HUES6 (cell line): ENCODE measurements around the gene LAMA3.

ENCODE experiments used
- H3K27ac ChIP-seq: 2 replicates; pipeline ENCODE4 v1.7.0; 2013; ENCODE audit warnings: low read depth, mild to moderate bottlenecking, low read length, inconsistent platforms
- H3K27me3 ChIP-seq: 2 replicates; pipeline ENCODE4 v1.6.1; 2013; ENCODE audit warnings: low read length; ENCODE audit not compliant: control insufficient read depth, insufficient read depth
- H3K36me3 ChIP-seq: 2 replicates; pipeline ENCODE4 v1.6.1; 2013; ENCODE audit warnings: low read length; ENCODE audit not compliant: control insufficient read depth, insufficient read depth
- H3K4me1 ChIP-seq: 2 replicates; pipeline ENCODE4 v1.6.1; 2013; ENCODE audit warnings: low read length; ENCODE audit not compliant: control insufficient read depth, insufficient read depth
- H3K4me3 ChIP-seq: 2 replicates; pipeline ENCODE4 v1.5.1; 2013; ENCODE audit warnings: low read depth, low read length
- H3K9ac ChIP-seq: one replicate; pipeline ENCODE4 v1.6.1; 2013; ENCODE audit warnings: mild to moderate bottlenecking, low read length
- H3K9me3 ChIP-seq: 2 replicates; pipeline ENCODE4 v1.6.1; 2013; ENCODE audit warnings: low read depth, low read length; ENCODE audit not compliant: control insufficient read depth, insufficient read depth

Gene LAMA3

GRCh38 chr18:23879966-23880565 is 190.8 kb downstream of the LAMA3 start:
- Histone ChIP-seq H3K27me3 (no peaks in the 10 kb centered on the region), H3K4me1 (peaks cover 11% of the 10 kb centered on the region), H3K36me3 (no peaks in the 10 kb centered on the region), H3K9ac (no peak overlapping the region), H3K9me3 (no peaks in the 10 kb centered on the region), H3K4me3 (no peak overlapping the region), H3K27ac (no peak overlapping the region)

- peaks cover 12% of the 10 kb centered on the region for H3K4me1 ChIP-seq
- no peak overlapping the region for H3K27ac ChIP-seq
- no peaks in the 10 kb centered on the region for H3K27me3 ChIP-seq
- no peaks in the 10 kb centered on the region for H3K9me3 ChIP-seq
- H3K4me3 ChIP-seq = no peak overlapping the region
- no peaks in the 10 kb centered on the region for H3K36me3 ChIP-seq
- H3K9ac ChIP-seq = no peak overlapping the region
Observed at GRCh38 chr18:23880931-23881617, 191.8 kb downstream of the LAMA3 start.

GRCh38 chr18:23881778-23882177 is 192.5 kb downstream of the LAMA3 start:
- Histone ChIP-seq H3K27me3 (no peaks in the 10 kb centered on the region), H3K9ac (no peak overlapping the region), H3K27ac (no peak overlapping the region), H3K4me3 (no peak overlapping the region), H3K36me3 (no peaks in the 10 kb centered on the region), H3K9me3 (no peaks in the 10 kb centered on the region), H3K4me1 (peaks cover 12% of the 10 kb centered on the region)

- no peaks in the 10 kb centered on the region for H3K27me3 ChIP-seq
- no peak overlapping the region for H3K4me3 ChIP-seq
- no peak overlapping the region for H3K27ac ChIP-seq
- H3K9ac ChIP-seq = no peak overlapping the region
- H3K4me1 ChIP-seq = peaks cover 12% of the 10 kb centered on the region
- H3K36me3 ChIP-seq = no peaks in the 10 kb centered on the region
- no peaks in the 10 kb centered on the region for H3K9me3 ChIP-seq
Observed at GRCh38 chr18:23882616-23883276, 193.5 kb downstream of the LAMA3 start.

- no peaks in the 10 kb centered on the region for H3K36me3 ChIP-seq
- no peak overlapping the region for H3K4me3 ChIP-seq
- no peak overlapping the region for H3K27ac ChIP-seq
- no peaks in the 10 kb centered on the region for H3K9me3 ChIP-seq
- peaks cover 12% of the 10 kb centered on the region for H3K4me1 ChIP-seq
- H3K27me3 ChIP-seq = no peaks in the 10 kb centered on the region
- H3K9ac ChIP-seq = no peak overlapping the region
Observed at GRCh38 chr18:23883277-23883790, 194.1 kb downstream of the LAMA3 start.

GRCh38 chr18:23884681-23885375 is 195.6 kb downstream of the LAMA3 start:
- no peak overlapping the region for H3K27ac ChIP-seq
- no peaks in the 10 kb centered on the region for H3K9me3 ChIP-seq
- no peak overlapping the region for H3K4me3 ChIP-seq
- H3K4me1 ChIP-seq = peaks cover 12% of the 10 kb centered on the region
- no peaks in the 10 kb centered on the region for H3K27me3 ChIP-seq
- H3K9ac ChIP-seq = no peak overlapping the region
- H3K36me3 ChIP-seq = no peaks in the 10 kb centered on the region

GRCh38 chr18:23885750-23886149 is 196.5 kb downstream of the LAMA3 start:
- Histone ChIP-seq H3K9ac (no peak overlapping the region), H3K4me1 (peaks cover 12% of the 10 kb centered on the region), H3K4me3 (no peak overlapping the region), H3K36me3 (no peaks in the 10 kb centered on the region), H3K27ac (no peak overlapping the region), H3K27me3 (no peaks in the 10 kb centered on the region), H3K9me3 (no peaks in the 10 kb centered on the region)

- Histone ChIP-seq H3K27me3 (no peaks in the 10 kb centered on the region), H3K4me1 (peaks cover 12% of the 10 kb centered on the region), H3K9ac (no peak overlapping the region), H3K9me3 (no peaks in the 10 kb centered on the region), H3K36me3 (no peaks in the 10 kb centered on the region), H3K27ac (no peak overlapping the region), H3K4me3 (no peak overlapping the region)
Observed at GRCh38 chr18:23887035-23887434, 197.8 kb downstream of the LAMA3 start.

GRCh38 chr18:23887493-23887892 is 198.2 kb downstream of the LAMA3 start:
- no peaks in the 10 kb centered on the region for H3K27me3 ChIP-seq
- H3K36me3 ChIP-seq = no peaks in the 10 kb centered on the region
- no peak overlapping the region for H3K27ac ChIP-seq
- no peak overlapping the region for H3K9ac ChIP-seq
- H3K9me3 ChIP-seq = no peaks in the 10 kb centered on the region
- peaks cover 12% of the 10 kb centered on the region for H3K4me1 ChIP-seq
- no peak overlapping the region for H3K4me3 ChIP-seq

GRCh38 chr18:23888881-23889280 is 199.6 kb downstream of the LAMA3 start:
- no peaks in the 10 kb centered on the region for H3K9me3 ChIP-seq
- no peak overlapping the region for H3K9ac ChIP-seq
- no peaks in the 10 kb centered on the region for H3K36me3 ChIP-seq
- no peak overlapping the region for H3K27ac ChIP-seq
- peaks cover 12% of the 10 kb centered on the region for H3K4me1 ChIP-seq
- no peaks in the 10 kb centered on the region for H3K27me3 ChIP-seq
- no peak overlapping the region for H3K4me3 ChIP-seq

GRCh38 chr18:23889907-23890306 is 200.7 kb downstream of the LAMA3 start:
- Histone ChIP-seq H3K27me3 (no peaks in the 10 kb centered on the region), H3K9me3 (no peaks in the 10 kb centered on the region), H3K27ac (no peak overlapping the region), H3K4me1 (peaks cover 2% of the 10 kb centered on the region), H3K36me3 (no peaks in the 10 kb centered on the region), H3K9ac (no peak overlapping the region), H3K4me3 (no peak overlapping the region)
